Suppressor macrophage (primary cell): ENCODE data around the gene CLDN20.
"Not testable (repeated sequence)": the region's sequence is repeated elsewhere in the genome, so short reads cannot be mapped to it uniquely, and the experiment has no call there.

Experiments used
- DNase-seq, 4 experiments: peaks; one replicate each; pipeline ENCODE4 v3.0.0-alpha.2; 2020 to 2022

Gene CLDN20

DNA sequence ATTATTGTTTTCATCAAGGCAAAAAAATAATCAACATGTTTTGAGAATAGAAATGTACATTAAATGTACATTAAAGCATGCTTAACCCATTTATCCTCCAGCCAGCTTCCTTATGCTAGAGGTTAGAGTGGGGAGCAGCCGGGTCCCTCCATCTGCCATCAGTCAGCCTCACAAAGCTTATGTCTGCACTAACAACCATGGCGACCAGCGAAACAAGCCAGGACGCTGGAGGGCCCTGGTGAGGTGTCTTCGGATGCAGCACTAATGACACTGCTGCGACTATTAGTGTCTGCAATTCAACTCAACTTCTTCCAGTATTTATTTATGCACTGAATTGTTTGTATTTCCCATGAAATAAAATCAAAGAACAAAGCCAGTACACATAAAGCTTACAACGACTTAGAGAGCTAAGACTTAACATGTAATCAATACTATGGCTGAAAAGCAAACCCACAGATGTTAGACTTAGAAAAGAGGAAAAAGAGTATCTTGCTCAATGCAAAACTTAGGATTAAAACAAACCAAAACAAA lies 6.8 kb downstream of the CLDN20 start:
- DNase-seq, result no peak

DNA sequence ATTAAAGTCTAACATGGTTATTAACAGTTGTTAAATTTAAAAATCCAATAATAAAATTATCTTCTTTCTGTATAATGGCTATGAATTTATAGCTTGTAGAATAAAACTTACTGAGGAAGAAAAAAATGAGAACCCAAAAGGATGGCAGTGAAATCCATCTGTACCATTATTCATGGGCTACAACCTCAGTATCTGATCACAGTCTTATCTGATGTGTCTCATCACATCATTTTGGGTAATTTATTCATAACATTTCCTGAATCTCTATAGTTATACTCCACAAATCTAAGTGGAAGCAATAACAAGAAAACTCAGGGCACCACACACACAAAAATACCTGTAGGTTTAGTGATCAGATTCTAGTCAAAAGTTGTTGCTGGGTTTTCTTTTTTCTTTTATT lies 7.3 kb downstream of the CLDN20 start:
- DNase-seq, result no peak

DNA sequence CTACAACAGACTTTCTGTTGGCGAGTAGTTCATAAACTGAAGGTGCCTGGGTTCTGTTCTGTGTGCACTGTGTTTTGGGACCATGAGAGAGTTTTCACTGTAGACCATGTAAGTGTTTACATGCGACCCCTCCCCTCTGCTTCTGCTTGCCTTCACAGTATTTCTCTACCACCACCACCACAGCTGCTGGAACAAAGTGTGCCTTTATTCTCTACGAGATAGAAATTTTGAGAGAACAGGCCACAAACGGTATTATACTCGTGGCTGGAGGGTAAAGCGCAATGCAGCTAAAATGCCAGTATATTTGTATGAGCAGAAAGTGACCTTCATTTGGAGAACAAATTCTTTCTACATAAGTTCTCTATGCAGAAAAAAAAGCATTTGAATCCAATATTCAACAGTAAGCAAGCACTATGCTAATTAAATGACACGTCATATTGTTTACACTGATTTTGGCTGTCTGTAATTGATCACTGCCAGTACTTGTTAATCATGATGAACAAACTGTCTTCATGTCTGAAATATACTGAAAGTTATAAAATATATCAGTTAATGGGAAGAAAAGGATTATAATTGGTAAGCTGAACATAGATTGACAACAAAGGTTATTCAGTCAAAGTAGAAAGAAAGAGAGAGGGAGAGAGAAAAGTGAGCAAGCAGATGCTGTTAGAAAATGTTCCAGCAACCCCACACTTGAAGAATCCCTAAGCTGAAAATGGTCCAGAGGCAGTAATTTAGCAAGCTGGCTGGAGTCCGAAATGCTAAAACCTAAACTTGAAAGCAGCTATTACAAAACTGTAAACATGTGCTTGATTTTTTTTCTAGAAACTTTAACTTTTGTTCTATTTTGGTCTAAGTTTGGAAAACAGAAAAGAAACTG lies 8.8 kb downstream of the CLDN20 start:
- DNase-seq, result no peak

DNA sequence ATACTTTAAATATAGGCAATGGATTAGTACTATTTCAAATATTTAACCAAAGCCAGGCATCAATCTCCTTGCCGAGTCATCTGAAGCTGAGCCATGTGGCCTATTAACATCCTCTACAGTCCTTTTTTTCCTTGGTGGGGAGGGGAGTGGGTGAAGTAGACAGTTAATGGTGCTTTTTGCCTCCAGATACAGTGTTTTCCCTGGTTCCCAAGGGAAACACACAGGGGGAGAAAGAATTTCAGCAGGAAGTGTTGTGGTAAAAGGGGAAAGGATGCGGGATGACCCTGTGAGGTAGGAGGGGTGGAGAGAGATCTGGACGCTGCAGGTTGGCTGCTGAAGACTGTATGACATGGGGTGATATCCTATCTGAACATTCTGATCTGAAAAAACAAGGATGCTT lies 9.6 kb downstream of the CLDN20 start:
- no peak for DNase-seq

DNA sequence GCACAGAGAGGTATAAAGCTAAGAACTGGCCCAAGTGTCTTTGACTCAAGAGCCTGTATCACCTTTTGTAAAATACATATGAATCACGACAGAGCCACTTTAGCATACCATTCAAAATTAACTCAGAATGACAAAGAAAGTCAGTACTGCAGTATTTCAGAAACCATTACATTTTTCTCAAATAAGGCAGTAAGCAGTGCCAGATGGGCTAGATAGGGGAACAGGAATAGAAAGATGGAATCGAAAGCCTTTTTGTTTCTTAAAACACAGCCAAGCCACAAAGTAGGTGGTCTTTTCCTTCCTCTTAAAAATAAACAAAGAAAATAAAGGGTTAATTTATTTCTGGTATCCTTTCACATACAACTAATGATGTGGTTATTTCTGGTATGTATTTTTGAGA lies 10.3 kb downstream of the CLDN20 start:
- DNase-seq, result no peak

DNA sequence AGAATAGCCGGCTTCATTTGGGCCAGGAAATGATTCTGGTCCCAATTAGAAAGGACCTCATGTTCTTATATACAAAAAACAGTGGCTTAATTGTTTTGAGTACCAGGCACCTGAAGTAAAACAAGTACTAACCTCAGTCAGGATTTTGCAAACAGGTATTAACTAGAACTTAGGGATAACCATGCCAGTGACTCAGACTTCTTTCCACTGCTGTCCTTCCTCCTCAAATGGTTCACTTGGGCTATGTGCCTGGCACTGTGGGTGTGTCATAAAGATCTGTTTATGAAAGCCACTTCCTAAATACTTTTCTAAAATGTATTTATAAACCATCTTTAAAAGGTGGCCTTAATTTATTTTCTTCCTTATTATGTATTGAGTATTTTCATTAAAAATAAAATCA lies 10.7 kb downstream of the CLDN20 start:
- no peak for DNase-seq

DNA sequence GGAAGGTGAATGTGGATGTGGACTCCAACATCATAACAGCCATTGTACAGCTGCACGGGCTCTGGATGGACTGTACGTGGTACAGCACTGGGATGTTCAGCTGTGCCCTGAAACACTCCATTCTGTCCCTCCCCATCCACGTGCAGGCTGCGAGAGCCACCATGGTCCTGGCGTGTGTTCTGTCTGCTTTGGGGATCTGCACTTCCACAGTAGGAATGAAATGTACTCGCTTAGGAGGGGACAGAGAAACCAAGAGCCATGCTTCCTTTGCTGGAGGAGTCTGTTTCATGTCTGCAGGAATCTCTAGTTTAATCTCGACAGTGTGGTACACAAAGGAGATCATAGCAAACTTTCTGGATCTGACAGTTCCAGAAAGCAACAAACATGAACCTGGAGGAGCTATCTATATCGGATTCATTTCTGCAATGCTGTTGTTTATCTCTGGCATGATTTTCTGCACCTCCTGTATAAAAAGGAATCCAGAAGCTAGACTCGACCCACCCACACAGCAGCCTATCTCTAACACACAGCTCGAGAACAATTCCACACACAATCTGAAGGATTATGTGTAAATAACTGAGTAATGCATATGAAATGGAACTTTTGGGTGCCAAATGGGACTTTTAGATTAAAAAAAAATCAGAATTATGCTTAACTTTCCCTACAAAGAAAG lies 12.1 kb downstream of the CLDN20 start:
- no peak for DNase-seq

DNA sequence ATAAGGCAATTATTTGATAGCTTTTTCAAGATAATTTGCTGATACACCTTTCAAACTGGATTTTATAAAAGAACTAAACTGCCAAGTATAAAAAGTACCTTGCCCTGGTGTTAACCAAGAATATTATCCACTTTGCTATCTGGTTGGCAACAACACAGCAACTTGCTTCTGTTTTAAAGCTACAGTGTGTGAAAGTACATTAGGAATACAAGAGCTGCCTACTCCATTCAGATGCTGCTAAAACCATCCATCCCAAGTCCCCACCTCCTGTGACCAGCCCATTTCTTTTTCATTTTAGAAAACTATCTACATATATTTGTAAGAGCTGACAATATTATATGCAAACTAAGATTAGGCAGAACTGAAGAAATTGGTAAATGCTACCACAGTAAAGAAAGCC lies 12.8 kb downstream of the CLDN20 start:
- DNase-seq, result no peak

DNA sequence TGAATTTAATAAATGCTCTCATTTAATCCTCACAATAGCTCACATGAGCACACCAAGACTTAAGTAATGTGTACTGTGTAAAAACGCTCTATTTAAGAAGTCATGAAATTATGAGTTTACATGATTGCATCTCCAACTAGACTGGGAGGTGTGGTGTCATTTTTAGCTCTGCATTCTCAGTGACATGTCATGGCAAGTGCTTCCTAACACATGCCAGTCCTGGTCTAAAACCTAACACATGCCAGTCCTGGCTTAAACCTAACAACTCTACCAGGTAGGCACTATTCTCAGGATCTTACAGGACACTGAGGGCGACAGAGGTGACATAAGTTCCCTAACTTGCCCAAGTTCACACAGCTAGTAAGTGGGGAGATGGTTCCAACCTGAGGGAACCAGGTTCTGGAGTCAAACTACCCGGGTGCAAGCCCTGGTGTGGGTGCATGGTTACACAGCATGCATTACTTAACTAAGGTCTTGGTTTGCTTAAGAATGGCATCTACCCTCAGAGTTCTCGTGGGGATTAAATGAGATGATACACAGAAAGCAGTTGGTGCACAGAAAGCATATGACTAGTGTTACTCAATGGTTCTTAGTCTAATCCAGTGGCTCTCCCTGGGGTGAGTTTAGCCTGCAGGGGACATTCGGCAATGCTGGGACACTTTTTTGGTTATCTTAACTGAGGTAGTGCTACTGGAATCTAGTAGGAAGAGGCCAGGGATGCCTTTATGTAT lies 14.7 kb downstream of the CLDN20 start:
- no peak for DNase-seq

DNA sequence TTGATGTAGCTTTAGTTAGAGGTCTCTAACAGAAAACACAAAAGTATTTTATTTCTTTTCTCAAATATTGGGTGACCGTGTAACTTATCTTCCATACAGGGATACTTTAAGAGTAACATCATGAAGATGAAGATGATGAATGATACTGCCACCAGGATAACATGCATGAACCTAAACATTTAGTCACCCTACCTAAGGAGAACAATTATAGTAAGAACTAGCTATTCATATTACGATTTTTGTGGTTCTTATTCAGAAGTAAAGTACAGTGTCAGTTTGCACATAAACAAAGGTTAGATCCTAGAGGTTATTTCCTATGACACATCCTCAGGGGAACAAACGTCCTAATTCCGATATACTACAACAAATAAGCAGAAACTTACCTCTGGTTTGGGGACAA lies 21.0 kb downstream of the CLDN20 start:
- DNase-seq, result no peak

DNA sequence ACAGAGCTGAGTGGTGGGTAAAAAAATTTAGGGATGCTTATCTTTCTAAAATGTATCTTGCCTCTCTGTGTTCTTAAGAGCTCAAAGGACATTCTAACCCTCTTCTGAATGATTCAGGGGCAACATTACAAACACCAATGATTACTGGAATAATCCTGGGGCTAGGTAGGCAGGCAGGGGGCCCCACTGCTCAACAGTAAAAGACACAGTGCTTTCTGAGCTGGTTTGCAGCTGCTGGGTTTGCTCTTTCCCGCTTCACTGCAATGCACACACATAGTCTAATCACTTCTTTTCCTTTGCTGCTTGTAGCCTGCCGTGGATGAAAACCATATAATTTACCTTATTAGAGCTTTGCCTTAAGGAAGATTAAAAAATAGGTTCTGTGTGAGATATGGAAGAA lies 23.9 kb downstream of the CLDN20 start:
- no peak for DNase-seq

DNA sequence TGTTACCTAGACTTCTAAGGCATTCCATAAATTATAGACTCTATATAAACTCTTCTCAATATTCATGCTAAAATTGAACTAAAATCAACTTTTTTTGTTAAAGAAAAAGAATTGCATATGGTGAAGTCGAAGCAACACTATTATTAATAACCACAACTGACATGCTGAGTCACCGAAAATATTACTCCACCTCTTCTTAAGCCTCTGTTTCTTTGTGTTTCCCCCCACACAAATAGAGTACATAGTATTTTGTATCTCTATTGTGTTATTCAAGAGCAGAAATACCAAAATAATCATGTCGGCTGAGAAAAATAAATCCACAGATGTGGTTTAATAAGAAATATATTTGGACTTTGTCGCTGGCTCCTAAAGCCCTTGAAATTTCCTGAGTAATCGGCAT lies 26.7 kb downstream of the CLDN20 start:
- DNase-seq, result no peak

DNA sequence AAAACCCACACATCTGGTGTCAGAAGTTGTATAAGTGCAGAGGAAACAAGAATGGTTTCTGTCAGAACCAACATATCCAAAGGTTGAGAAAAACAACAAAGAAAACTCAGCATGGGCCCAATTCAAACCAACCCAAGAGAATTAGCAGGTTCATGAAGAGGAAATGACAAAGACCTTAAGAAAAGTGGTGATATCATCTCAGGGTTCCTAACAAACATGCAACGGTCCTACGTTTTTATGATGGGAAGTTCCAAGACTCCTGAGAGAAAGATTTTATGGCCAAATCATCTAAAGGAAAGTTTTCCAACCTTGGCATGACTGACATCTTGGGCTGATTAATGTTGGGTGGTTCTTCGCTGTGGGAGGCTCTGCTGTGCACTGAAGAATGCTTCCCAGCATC lies 27.5 kb downstream of the CLDN20 start:
- no peak for DNase-seq

DNA sequence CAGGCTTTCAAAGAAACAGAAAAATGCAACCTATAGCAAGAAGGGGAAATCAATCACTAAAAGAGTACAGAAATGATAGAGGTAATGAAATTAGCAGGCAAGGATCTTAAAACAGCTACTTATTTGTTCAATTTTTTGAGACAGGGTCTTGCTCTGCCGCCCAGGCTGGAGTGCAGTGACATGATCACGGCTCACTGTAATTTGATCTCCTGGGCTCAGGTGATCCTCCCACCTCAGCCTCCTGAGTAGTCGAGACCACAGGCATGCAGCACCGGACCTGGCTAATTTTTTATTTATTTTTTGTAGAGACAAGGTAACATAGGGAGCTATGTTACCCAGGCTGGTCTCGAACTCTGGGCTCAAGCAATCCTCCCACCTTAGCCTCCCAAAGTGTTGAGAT lies 28.9 kb downstream of the CLDN20 start:
- no peak for DNase-seq

DNA sequence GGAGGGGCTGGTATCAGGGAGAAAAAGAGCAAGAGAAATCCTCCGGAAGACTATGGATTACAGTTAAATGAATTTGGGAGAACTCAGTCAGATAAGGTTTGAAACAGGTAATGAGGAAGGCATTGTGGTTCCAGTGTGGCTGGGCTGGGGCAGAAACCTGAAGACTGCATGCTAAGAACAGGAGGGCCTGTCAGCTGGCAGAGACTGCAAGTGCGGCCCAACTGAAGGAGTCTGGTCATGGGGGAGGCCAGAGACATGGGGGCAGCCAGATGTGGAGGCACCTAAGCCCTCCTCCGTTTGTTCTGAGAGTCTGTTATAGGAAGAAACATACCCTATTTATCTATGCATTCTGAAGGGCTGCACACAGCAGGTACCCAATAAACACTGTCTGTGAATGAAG lies 33.9 kb downstream of the CLDN20 start:
- no peak for DNase-seq

DNA sequence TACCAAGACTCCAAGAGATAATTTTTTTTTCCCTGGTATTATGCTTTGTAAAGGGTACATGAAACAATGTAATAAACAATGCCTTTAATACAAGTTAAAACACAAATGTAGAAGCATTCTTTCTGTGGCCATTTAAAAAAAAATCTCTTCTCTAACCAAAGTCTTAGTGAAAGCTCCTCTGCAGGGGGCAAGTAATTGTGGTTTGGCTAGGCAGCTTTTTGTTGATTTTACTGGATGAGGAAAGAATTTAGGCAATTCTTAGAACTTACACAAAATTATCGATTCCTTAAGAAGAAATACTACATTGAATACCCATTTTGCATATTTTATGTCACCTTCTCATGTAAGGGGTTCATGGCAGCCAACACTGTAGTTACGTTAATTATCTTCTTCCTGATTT lies 38.1 kb downstream of the CLDN20 start:
- no peak for DNase-seq

DNA sequence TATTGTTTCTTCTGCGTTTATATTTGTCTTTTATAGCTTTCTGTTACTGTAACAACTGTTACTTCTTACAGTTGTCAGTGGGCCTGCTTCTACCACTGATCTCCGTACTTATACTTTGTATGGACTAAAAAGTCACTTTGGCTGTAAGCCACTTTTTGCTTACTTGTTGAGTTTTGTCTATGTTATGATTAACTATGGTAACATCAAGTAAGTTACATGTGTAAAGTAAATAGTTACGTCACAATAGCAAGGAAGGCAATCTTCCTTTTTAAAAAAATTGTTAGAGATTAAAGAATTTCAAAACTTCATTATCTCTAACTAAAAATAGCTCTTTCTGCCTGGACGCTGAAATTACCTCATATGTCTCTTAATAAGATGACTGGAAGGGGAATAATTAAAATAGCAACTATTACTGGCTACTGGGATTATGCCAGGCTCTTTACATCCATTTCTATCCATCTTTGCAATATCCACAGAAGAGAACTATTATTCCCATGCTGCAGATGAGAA lies 39.6 kb downstream of the CLDN20 start:
- DNase-seq, result no peak

DNA sequence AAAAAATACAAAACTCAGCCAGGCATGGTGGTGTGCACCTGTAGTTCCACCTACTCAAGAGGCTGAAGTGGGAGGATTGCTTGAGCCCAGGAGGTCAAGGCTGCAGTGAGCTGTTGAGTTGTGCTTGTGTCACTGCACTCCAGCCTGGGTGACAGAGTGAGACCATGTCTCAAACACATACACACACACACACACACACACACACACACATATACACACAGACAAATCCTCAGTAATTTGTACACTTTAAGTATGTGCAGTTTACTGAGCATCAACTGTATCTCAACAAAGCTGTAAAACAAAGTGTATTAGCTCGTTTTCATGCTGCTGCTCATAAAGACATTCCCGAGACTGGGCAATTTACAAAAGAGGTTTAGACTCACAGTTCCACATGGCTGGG lies 43.1 kb downstream of the CLDN20 start:
- no peak for DNase-seq

DNA sequence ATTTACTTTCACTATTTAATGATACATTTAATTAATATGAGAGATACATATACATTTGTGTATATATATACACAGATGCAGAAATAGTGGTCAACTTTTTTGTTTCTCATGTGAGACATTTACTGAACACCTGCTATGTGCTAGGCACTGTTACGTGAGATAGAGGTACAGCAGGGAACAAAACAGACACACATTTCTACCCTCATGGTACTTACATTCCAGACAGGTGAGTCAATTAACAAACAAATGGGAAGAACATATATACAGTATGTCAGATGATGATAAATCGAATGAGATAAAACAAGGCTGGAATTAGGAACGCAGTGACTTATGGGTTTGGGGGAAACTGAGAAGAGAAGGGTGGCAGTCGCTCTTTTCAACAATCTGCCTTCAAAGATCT lies 45.3 kb downstream of the CLDN20 start:
- no peak for DNase-seq

DNA sequence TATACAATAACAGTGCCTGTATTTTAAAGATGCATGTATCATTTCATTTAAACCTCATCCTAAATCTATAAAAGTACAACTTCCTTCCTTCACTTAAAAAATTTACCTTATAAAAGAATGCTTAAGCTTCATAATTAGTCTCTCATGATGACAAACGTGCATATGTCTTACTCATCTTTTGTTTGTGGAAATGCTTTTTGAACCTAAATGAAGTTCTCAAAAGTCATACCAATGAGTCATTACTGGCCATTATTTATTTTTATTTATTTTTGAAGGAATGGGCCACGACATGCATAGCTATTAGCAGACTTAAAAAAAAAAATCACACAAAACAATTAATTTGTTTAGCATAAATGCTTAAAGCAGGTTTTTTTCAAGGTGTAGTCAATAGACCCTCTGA lies 46.8 kb downstream of the CLDN20 start:
- DNase-seq, result no peak

DNA sequence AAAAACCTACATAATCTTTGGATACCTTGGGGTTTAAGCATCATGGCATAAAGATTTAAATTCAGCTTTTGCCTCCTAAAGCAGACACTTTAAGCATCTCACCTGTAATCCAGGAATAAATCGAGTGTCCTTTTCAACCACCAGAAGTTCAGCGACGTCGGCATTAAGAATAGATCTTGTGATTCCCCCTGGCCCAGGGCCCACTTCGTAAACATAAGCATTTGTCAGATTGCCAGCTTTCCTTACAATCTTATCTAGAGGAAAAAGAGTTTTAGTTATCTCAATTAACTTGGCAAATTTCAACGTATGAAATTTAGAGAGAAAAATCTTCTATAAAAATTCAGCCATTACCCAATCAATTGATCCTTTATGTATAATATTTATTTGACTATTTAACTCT lies 47.3 kb downstream of the CLDN20 start:
- DNase-seq, result no peak

DNA sequence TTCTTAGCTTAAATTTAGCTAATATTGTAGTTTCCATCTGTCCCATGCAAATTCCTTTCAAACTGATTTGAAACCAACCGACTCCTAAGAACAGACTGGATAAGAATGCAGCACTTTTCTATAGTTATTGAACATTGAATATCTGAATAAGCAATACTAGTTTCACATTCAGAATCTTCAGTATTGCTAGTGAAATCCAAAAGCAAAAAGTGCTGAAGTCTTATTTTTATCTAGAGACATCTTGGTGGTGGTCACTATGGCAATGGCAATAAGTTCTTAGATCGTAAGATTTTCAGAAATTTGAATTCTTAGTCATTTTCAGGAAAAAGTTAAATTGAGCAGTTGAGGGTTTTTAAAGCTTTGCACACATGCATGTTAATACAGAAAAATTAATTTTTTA lies 47.8 kb downstream of the CLDN20 start:
- DNase-seq, result no peak

DNA sequence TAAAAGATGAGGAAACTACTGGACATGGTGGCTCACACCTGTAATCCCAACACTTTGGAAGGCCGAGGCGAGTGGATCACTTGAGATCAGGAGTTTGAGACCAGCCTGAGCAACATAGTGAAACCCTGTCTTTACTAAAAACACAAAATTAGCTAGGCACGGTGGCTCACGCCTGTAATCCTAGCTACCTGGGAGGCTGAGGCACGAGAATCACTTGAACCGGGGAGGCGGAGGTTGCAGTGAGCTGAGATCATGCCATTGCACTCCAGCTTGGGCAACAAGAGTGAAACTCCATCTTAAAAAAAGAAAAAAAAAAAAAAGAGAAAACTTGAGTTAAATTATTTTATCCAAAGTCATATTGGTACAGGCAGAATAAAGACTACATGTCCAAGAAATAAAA lies 49.1 kb downstream of the CLDN20 start:
- DNase-seq, result not testable (repeated sequence)
